Neural progenitor cell (in vitro differentiated cells): ENCODE results near the gene VMP1.

ENCODE experiments used
- CTCF ChIP-seq: fragments of 200-600 bp; sonication (generic); IDR thresholded peaks from 2 replicates; pipeline ENCODE4 v1.5.1; 2017; ENCODE audit warnings: antibody characterized with exemption, mild to moderate bottlenecking
- EZH2 ChIP-seq: fragments of 200-600 bp; sonication (generic); IDR thresholded peaks from 2 replicates; pipeline ENCODE4 v1.6.1; 2017; ENCODE audit warnings: antibody characterized with exemption, mild to moderate bottlenecking, moderate library complexity

- no peak for TF ChIP-seq CTCF
- no peak for TF ChIP-seq EZH2
These were observed 130.8 kb downstream of the VMP1 start for GRCh38 chr17:59838052-59838916.
